Measurements from ENCODE around the gene TSPAN12. TPM values are rescaled to one million over a fixed set of nuclear protein-coding genes. Genes with fewer than 3 reads are reported as not detected.

The TSPAN12 gene
- polyA plus RNA-seq, 1 donor from 2014 or later: 2.2 TPM

- Histone ChIP-seq H3K36me3 (ENCODE audit: insufficient read depth, low read length) (no peaks in the 10 kb centered on the region), H3F3A (ENCODE audit: insufficient read depth, low read length, poor library complexity, severe bottlenecking) (no peaks in the 10 kb centered on the region), H3K4me2 (ENCODE audit: low read length) (no peak overlapping the region), H3K9me2 (ENCODE audit: insufficient read depth, low read length) (no peaks in the 10 kb centered on the region), H3K27ac (ENCODE audit: low read length) (no peak overlapping the region), H3K4me3 (ENCODE audit: low read length) (no peak overlapping the region), H3K9ac (ENCODE audit: low read length) (no peak overlapping the region), H3K79me2 (replicated peaks; ENCODE audit: insufficient read depth, low read length) (no peaks in the 10 kb centered on the region), H4K20me1 (ENCODE audit: insufficient read depth) (no peaks in the 10 kb centered on the region), H3K27me3 (ENCODE audit: insufficient read depth, low read depth, low read length) (no peaks in the 10 kb centered on the region), H3K9me3 (ENCODE audit: low read length) (no peaks in the 10 kb centered on the region), H2AFZ (ENCODE audit: low read depth, low read length) (no peak overlapping the region)
- no peak for TF ChIP-seq RAD21 (conservative IDR thresholded peaks at IDR 0.05)
- no peak for TF ChIP-seq POLR2AphosphoS5 (IDR thresholded peaks at IDR 0.05)
- TF ChIP-seq EP300 (conservative IDR thresholded peaks at IDR 0.05; ENCODE audit: poor library complexity, severe bottlenecking): no peak
- no peak for TF ChIP-seq CTCF (IDR thresholded peaks at IDR 0.05; ENCODE audit: poor library complexity, severe bottlenecking)
These were observed 16.3 kb downstream of the TSPAN12 start for GRCh38 chr7:120841608-120842007.

GRCh38 chr7:120838281-120838682 is 19.7 kb downstream of the TSPAN12 start:
- H3K4me2 ChIP-seq (ENCODE audit: low read length): no peak overlapping the region
- no peaks in the 10 kb centered on the region for H3K9me3 ChIP-seq (ENCODE audit: low read length)
- no peak overlapping the region for H3K4me3 ChIP-seq (ENCODE audit: low read length)

More at GRCh38 chr7:120838281-120838682, 19.7 kb downstream of the TSPAN12 start:
- H3K9me2 ChIP-seq (ENCODE audit: insufficient read depth, low read length): no peaks in the 10 kb centered on the region
- no peaks in the 10 kb centered on the region for H3K27me3 ChIP-seq (ENCODE audit: insufficient read depth, low read depth, low read length)
- H3K79me2 ChIP-seq (replicated peaks; ENCODE audit: insufficient read depth, low read length): no peaks in the 10 kb centered on the region
- no peaks in the 10 kb centered on the region for H4K20me1 ChIP-seq (ENCODE audit: insufficient read depth)
- TF ChIP-seq EZH2 (IDR thresholded peaks at IDR 0.05; ENCODE audit: borderline replicate concordance, insufficient read depth, low read length, poor library complexity, severe bottlenecking) (no peak), POLR2AphosphoS5 (IDR thresholded peaks at IDR 0.05) (no peak), MXI1 (conservative IDR thresholded peaks at IDR 0.05; ENCODE audit: poor library complexity, severe bottlenecking) (no peak), CTCF (IDR thresholded peaks at IDR 0.05; ENCODE audit: poor library complexity, severe bottlenecking) (no peak), TAF1 (IDR thresholded peaks at IDR 0.05; ENCODE audit: low read depth) (no peak), REST (IDR thresholded peaks at IDR 0.05; ENCODE audit: borderline replicate concordance) (no peak), SMC3 (conservative IDR thresholded peaks at IDR 0.05; ENCODE audit: poor library complexity) (no peak), EP300 (conservative IDR thresholded peaks at IDR 0.05; ENCODE audit: poor library complexity, severe bottlenecking) (no peak), RAD21 (conservative IDR thresholded peaks at IDR 0.05) (no peak)
- H3K9ac ChIP-seq (ENCODE audit: low read length): no peak overlapping the region
- H3F3A ChIP-seq (ENCODE audit: insufficient read depth, low read length, poor library complexity, severe bottlenecking): no peaks in the 10 kb centered on the region
- H3K36me3 ChIP-seq (ENCODE audit: insufficient read depth, low read length): no peaks in the 10 kb centered on the region
- H2AFZ ChIP-seq (ENCODE audit: low read depth, low read length): no peak overlapping the region
- H3K27ac ChIP-seq (ENCODE audit: low read length): no peak overlapping the region
